ENCODE measurements around the gene SSBP4. TPM values are rescaled to one million over a fixed set of nuclear protein-coding genes. Genes with fewer than 3 reads are reported as not detected.

SSBP4 gene
- total RNA-seq, 4 donors from 2014 or later = 67.4 to 172 (median 84.2) TPM

DNA sequence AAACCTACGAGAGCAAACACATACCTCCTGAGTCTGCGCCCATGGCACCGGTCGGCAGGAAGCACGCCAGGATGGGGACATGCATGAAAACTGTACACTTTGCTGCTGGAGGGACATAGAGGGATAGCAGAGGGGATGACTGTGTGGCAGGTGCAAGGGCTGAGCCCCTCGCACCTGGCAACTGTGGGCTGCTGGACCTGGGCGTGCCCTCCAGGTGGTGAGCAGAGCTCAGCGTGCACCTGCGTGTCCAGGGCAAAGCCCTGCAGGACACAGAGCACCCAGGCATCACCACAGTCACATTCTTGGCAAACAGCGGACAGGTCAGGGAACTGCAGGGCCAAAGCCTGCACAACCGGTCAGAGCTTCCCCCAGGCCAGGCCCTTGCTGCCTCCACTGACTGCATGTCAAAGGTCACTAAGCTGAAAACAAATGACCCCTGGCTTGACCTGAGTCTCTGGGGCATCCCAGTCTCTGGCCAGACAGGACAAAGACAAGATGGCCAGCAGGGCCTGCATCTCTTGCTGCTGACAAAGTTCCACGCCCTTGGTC, 27.7 kb downstream of the SSBP4 start:
- WGBS, 2 donors = 76 to 88% methylated on average over 9 to 10 of the region's 12 CpGs

GRCh38 chr19:18449552-18449951, 30.4 kb downstream of the SSBP4 start:
- Histone ChIP-seq H3K9me3 (no peaks in the 10 kb centered on the region), H3K27ac (no peak overlapping the region), H3K27me3 (no peaks in the 10 kb centered on the region), H3K36me3 (peaks cover 7 to 84% (median 46%) of the 10 kb centered on the region in 3 donors), H3K4me3 (no peak overlapping the region), H3K4me1 (peaks cover 0 to 22% (median 4%) of the 10 kb centered on the region in 4 donors)
- WGBS, 2 donors = 91 to 96% methylated on average over 4 to 9 of the region's 14 CpGs
- TF ChIP-seq EP300 (IDR thresholded peaks at IDR 0.05) (no peak), CTCF (IDR thresholded peaks at IDR 0.05) (no peak), POLR2A (IDR thresholded peaks at IDR 0.05) (no peak)
- DNase-seq (ENCODE audit: low spot score in 2 of 2) = no peak

More for the DNA sequence above, 27.7 kb downstream of the SSBP4 start:
- peaks cover 7 to 83% (median 48%) of the 10 kb centered on the region in 3 donors for H3K36me3 ChIP-seq
- no peak for DNase-seq (ENCODE audit: low spot score in 2 of 2)
- H3K9me3 ChIP-seq = no peaks in the 10 kb centered on the region
- no peak overlapping the region for H3K4me3 ChIP-seq
- TF ChIP-seq EP300 (IDR thresholded peaks at IDR 0.05) = no peak
- TF ChIP-seq CTCF (IDR thresholded peaks at IDR 0.05) = no peak
- no peak overlapping the region for H3K27ac ChIP-seq
- H3K27me3 ChIP-seq = no peaks in the 10 kb centered on the region
- peaks cover 0 to 37% (median 7%) of the 10 kb centered on the region in 4 donors for H3K4me1 ChIP-seq

- H3K36me3 ChIP-seq = peaks cover 7 to 83% (median 40%) of the 10 kb centered on the region in 3 donors
- DNase-seq (ENCODE audit: low spot score in 2 of 2) = no peak
These were observed 31.1 kb downstream of the SSBP4 start for GRCh38 chr19:18450021-18450930.

DNA sequence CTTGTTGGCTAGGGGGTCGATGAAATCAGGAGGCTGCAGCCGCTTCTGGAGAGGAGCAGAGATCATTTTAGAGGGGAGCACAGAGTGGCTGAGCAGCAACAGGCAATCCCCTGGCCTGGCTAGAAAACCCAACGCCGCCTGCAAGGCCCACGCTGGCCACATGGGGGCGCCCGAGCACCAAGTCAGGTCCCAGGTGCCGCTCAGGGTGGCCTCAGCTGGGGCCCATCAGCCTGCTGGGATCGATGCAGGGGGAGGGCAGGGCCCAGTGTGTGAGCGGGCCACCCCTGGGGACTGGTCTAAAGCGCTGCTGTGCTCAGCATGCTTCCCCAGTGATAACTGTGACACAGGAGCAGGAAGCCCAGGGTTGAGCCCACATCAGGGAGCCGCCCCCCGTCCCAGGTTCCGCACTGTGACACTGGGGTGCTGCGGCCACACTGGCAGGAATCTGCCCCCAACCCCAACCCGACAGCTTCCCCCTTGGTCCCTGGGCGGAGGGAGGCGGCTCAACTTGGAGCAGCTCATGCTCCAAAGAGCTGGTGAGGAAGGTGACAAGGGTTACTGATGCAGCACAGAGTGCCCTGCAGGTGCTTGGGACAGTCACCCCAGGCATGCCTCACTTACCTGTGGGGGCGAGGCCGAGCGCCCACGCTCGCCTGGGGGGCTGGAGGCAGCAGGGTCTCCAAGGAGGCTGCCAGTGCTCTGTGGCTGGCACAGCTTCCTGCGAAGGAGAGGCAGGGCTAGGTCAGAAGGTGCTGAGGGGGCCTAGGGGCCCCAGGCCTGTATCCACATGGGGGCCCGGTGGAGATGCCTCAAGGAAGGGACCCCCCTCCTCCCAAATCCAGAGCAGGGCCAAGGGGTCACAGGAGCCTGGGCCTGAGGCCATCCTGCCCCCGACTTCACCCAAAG, 32.0 kb downstream of the SSBP4 start:
- peaks cover 7 to 81% (median 32%) of the 10 kb centered on the region in 3 donors for H3K36me3 ChIP-seq
- WGBS, 2 donors = 49 to 51% methylated on average over 22 to 23 of the region's 26 CpGs

More at GRCh38 chr19:18450021-18450930, 31.1 kb downstream of the SSBP4 start:
- 66 to 83% methylated on average over 17 to 32 of the region's 33 CpGs for WGBS, 2 donors
- H3K4me3 ChIP-seq = no peak overlapping the region
- peaks cover 0 to 22% (median 4%) of the 10 kb centered on the region in 4 donors for H3K4me1 ChIP-seq
- TF ChIP-seq CTCF (IDR thresholded peaks at IDR 0.05) = no peak
- no peak for TF ChIP-seq POLR2A (IDR thresholded peaks at IDR 0.05)
- no peak for TF ChIP-seq EP300 (IDR thresholded peaks at IDR 0.05)
- no peaks in the 10 kb centered on the region for H3K27me3 ChIP-seq
- no peaks in the 10 kb centered on the region for H3K9me3 ChIP-seq
- H3K27ac ChIP-seq = peak overlapping the region in 1 of 4 donors; percentile 20

More for the DNA sequence above, 32.0 kb downstream of the SSBP4 start:
- H3K4me3 ChIP-seq = no peak overlapping the region
- H3K4me1 ChIP-seq = peaks cover 0 to 24% (median 4%) of the 10 kb centered on the region in 4 donors
- peak; percentile 89 to 95 for DNase-seq (ENCODE audit: low spot score in 2 of 2)
- peak overlapping the region in 1 of 4 donors; percentile 20 for H3K27ac ChIP-seq
- no peaks in the 10 kb centered on the region for H3K27me3 ChIP-seq
- TF ChIP-seq EP300 (IDR thresholded peaks at IDR 0.05) (peak in 1 of 2 donors; percentile 32), POLR2A (IDR thresholded peaks at IDR 0.05) (no peak), CTCF (IDR thresholded peaks at IDR 0.05) (peak; percentile 96 to 98 (median 97))
- no peaks in the 10 kb centered on the region for H3K9me3 ChIP-seq
